UCSD-AML1 (cell line): ENCODE data around the gene ZNF121.

ENCODE experiments used
- DNase-seq: peaks from one replicate; lab custom pipeline; 2025; ENCODE audit not compliant: unreplicated experiment; lab: John Stamatoyannopoulos, UW

The ZNF121 gene

GRCh38 chr19:9538183-9539058, 45.9 kb downstream of the ZNF121 start, which contains the start of gene ZNF426:
TSS of gene ZNF426 (minus strand) at chr19:9538645. CDS start at chr19:9536232, 2,413 bp downstream.
- DNase-seq = peak; percentile 85

- no peak for DNase-seq
Observed at GRCh38 chr19:9535934-9536333, 48.4 kb downstream of the ZNF121 start.

GRCh38 chr19:9531933-9532332, 52.4 kb downstream of the ZNF121 start:
- no peak for DNase-seq

- DNase-seq = no peak
Observed at GRCh38 chr19:9528757-9529336, 55.5 kb downstream of the ZNF121 start.

GRCh38 chr19:9523885-9524474, 60.3 kb downstream of the ZNF121 start:
- no peak for DNase-seq
